ACHN (cell line): Measurements from ENCODE around the gene BATF.

ENCODE experiments used
- DNase-seq: peaks from one replicate; pipeline ENCODE4 v3.0.0-alpha.2; 2015
- in situ Hi-C: cut with HindIII; loops from 2 replicates; pipeline ENCODE4 v1.10.0; 2017; ENCODE audit warnings: low sequenced_read_pairs, low pct_ligation_motif_present, low pct_unique_long_range_greater_than_20kb

Gene BATF

GRCh38 chr14:75578102-75578785, 56.0 kb downstream of the BATF start, which contains the start of gene FLVCR2:
Gene FLVCR2, plus strand, starts transcription at chr14:75578620. Its CDS starts 353 bp downstream, at chr14:75578973.
- peak; percentile 65 for DNase-seq
- in situ Hi-C loops: no loop called here

- no peak for DNase-seq
- in situ Hi-C loops: no loop called here
Observed at GRCh38 chr14:75578786-75579337, 56.6 kb downstream of the BATF start.

DNA sequence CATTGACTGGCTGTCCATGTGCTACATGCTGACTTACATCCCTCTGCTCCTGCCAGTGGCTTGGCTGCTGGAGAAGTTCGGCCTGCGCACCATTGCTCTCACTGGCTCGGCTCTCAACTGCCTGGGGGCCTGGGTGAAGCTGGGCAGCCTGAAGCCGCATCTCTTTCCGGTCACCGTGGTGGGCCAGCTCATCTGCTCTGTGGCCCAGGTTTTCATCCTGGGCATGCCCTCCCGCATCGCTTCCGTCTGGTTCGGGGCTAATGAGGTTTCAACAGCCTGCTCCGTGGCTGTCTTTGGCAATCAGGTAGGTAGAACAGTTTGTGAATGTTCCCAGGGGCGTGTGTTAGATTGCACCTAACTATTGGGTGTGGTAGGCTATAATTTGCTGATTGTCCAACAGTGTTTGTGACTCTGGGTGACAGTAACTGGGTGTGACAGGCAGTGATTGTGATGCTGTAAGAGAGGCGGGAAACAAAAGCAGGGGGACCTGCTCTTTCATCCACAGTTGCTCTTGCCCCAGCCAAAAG, 57.1 kb downstream of the BATF start:
- no peak for DNase-seq
- in situ Hi-C loops: no loop called here

GRCh38 chr14:75579882-75580281, 57.6 kb downstream of the BATF start:
- DNase-seq: no peak
- in situ Hi-C loops: no loop called here

- no peak for DNase-seq
- in situ Hi-C loops: no loop called here
Observed at GRCh38 chr14:75587388-75587787, 65.1 kb downstream of the BATF start.

GRCh38 chr14:75589931-75590330, 67.7 kb downstream of the BATF start:
- no peak for DNase-seq
- in situ Hi-C loops: no loop called here

- in situ Hi-C loops: no loop called here
- DNase-seq: no peak
Observed at GRCh38 chr14:75591331-75591946, 69.2 kb downstream of the BATF start.

- no peak for DNase-seq
- in situ Hi-C loops: no loop called here
Observed at GRCh38 chr14:75591987-75592575, 69.8 kb downstream of the BATF start.

GRCh38 chr14:75595226-75595625, 73.0 kb downstream of the BATF start:
- in situ Hi-C loops: no loop called here
- no peak for DNase-seq
